Measurements from ENCODE around the gene ZC2HC1B.

The ZC2HC1B gene

DNA sequence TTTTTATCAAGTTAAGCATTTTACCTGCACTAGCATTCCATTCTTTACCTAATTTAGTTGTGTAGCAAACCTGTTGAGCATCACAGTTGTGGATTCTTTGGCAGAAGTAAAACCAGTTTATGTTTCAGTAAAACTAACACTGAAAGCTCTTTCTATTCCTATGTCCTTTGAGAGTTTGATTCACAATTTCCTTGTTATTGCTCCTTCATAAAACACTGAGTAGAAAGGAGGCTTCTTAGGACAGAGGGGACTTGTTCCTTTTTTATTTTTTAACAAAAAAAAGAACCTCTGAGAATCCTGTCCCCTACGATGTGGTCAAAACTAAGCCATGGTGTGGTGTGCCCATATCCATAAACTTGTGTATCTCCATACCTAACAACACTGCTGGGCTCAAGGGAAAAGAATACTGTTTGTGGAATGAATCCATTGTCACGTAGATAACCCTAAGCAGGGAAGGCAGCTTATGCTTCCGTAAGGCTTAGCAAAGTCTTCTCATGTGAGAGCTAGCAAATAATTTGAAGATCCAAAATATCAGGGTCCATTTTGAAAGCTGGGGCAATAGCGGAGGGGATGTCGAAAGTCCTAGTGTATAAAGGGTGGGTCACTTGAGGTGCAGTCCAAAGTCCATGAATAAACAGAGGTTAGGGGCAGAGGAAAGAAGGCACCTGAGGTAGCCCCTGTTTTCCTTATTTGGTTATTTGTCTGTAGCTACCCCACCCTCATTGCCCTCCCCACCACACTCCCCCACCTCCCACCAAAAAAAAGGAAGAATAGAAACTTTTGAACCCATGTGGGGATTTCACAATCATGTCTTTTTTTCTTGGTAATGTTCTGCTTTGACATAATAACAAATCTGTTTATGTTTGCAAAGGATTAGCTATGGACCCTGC is 72.7 kb downstream of the ZC2HC1B start:
- DNase-seq = no peak

DNA sequence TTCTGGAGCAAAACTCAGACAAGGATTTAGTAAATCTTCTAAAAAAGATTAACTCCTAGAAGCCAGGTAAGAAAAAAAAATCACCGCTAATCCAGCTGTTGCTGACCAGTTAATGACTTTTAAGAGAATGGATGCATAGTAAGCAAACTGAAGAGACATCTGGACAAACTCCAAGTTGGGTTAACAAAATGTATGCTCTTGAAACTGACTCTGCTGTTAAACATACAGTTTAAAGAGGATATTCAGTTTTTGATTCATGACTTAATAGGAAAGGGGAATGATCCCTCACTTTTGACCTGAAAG is 73.3 kb downstream of the ZC2HC1B start:
- no peak for DNase-seq

DNA sequence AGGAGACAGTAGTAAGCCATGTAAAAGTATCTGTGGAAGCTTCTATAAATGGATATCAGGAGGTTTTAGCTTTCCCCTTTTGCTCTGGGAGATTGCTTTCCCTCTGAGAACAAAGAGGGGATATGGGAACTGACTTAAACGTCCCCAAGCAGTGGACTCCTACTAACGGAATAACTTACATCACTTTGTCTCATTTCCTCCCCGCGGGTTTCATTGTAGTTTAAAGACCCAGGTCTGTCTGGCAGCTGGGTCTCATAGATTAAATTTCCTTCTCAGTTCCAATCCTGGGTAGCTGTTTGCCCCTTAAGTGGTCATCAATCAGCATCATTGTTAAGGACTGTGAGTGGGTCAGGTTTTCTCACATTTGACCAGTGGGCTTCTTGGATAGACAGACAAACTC is 75.1 kb downstream of the ZC2HC1B start:
- DNase-seq = no peak

DNA sequence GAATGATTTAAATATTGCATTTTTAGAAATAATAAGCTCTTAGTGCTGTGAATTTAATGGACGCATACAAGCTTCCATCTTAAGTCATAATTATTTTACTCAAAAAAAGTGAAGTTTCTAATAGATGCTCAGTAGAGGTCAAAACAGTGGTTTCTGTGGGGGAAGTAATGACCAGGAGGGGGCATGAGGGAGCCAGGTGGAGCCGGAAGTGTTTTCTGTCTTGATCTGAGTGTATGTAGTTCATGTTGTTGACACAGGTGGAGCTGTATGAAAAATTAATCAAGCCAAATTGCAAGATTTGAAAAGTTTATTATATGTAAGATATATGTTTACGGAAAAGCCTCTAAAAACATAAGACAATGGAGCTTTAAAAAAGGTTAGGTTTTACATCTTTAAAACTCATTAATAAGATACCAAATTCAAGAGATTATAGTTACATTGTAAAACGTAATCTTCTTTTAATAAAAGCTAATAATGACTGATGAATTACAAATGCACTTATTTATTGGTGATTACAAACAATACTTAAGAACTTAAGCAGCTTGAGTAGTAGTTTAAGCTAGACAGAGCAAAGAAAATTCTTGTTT is 75.8 kb downstream of the ZC2HC1B start:
- DNase-seq = peak; percentile 36

DNA sequence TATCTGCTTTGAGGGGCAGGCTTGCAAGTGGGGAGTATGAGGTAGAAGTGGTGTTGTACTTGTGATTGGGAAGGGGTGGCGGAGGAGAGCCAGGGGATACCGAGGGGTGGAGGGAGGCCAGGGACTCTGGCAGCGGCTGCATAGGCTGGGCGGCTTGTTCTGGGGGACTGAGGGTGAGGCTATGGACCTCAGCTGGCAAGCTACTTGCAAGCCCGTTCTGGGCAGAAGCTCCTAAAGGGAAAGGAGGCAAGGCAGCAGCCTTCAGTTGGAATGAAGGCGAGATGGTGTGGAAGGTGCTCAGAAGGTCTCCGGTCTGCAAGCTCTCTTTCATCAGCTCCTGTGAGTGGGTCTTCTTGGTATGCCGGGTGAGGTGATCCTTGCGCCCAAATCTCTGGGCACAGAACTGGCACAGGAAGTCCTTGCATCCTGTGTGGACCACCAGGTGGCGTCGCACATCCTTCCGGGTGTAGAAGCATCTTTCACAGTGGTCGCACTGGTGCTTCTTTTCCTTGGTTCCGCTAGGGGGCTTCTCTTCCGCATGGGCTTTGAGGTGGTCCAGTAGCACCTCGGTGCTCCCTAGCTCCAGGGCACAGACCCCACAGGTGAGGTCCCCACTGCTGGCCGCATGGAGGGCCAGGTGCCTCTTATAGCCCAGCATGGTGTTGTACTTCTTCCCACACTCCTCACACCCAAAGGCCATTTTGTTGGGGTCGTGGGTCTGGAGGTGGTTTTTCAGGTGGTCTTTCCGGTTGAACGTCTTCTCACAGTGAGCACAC is 77.8 kb downstream of the ZC2HC1B start:
- peak; percentile 64 for DNase-seq

DNA sequence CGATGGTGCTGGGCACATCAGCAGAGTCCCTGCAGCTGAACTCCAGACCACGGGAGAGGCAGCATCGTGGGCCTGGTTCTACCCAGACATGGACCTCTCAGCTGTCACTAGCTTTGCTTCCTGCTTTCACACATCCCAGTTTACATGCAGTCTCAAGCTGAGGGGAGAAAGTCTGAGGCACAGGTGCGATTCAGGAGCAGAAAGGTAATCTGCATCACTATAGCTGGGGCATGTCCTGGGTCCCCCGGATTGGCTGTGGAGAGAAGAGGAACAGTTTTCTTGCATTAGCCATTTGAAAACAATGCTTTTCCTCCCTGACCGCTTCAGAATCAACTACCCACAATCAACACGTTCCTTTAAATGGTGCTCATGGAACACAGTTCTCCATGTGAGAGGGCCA is 83.9 kb downstream of the ZC2HC1B start:
- no peak for DNase-seq

DNA sequence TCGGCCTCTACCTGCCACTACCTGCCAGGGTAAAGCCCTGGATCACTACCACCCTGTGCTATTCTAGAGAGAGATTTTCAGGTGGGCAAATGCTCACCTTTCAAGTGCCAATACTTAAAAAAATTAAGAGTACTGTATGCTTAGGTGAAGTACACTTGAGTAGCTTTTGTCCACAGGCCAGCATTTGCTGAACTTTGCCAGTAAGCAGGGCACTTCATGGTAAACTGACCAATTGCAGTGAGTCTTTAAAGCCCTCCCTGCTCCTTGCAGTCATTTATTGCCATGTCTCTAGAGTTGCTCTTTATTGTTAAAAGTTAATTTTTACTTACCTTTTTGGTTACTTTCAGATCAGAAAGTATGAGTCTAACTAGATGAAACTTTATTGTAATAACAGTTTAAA is 85.3 kb downstream of the ZC2HC1B start:
- DNase-seq = no peak

DNA sequence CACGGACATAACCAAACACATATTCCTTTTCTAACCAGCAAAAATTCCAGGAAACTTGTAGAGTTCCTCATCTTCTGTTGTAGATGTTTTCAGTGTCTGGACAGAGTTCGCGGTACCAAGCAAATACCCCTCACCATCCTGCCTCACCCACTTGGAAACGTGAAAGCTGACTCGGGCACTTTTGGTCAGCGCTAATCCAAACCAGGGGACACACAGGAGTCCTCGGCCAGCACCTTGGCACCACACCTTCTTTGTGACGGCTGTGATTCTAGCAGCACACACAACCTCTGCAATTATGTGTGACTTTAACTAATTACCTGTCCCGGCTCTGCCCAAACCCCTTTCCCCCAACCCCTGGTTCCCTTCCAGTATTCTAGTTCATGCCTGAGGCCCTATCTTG is 85.7 kb downstream of the ZC2HC1B start:
- DNase-seq = no peak

DNA sequence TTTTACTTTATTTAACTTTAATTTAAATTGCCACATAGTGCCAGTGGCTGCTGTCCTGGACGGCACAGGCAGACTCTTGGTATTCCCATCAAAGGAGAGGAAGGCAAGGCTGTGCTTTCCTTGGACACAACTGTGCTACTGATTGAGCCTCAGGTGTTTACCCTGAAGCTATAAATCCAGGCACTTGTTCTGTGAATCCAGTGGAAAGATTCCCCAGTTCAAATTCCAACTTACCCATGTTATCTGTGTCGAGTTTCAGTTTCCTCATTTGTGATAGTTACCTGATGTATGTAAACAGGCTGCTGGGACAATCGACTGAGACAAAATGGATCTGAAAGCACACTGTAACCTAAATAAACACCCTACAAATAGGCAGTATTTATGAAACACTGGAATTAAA is 86.6 kb downstream of the ZC2HC1B start:
- DNase-seq = no peak

DNA sequence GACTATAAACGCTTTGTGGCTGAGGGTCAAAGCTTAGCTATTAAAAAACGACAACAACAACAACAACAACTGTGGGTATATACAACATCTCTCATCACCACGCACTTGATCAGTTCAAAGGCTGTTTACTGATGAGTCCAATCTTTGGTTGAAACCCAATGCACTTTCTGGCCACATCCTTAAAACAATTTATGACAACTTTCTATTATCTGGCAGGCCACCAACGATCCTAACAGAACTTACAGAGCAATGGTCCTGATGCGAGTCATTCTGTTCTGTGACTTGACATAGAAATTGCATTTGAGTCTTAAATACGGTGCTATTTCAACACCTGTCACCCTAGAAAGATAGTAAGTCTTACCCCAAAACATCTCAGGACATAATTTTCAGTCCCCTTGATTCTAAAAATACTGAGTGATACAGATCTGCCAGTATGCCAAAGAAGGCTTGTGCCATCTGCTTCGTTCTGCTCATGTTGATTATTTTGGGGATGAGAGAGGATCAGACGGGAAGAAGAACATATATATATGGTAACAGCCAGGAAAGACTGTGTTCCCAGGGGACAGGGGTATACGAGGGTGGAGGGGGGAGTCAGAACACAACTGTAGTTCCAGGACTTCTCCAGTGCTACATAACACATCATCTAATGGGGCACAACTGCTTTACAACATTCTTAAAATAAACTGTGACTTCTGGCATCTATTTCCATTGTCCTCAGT is 87.9 kb downstream of the ZC2HC1B start:
- DNase-seq = no peak

DNA sequence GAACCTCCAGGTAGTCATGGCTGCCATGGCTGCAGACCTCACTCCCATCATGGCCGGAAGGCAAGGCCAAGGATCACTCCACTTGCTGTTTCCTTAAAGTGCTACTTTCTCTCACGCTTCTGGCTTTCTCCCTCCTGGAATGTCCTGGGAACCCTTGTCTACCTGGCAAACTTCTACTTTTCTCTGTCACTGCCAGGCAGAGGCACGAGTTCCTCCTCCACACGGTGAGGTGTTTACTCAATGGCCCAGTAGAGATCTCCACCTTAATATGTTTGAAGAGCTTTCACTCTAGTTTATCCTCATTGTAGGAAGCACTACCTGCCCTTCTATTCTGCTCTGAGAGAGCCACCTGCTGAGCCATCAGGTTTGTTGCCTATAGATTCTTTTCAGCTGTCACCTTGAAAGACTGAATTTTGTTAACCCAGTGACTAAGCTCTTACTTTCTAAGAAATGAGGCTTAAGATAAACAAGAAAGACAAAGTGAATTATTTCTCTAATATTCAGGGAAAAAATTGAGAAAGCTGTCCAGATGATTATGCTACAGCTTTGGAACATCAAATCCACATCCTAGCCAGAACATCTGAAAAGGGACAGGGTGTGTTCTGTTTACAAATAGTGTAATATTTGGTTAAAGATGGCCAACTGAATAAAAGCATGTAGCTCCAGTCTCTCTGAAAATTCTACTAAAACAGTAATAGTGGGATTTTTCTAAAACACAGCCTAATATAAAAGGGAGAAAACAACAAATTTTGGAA is 88.8 kb downstream of the ZC2HC1B start:
- DNase-seq = no peak

DNA sequence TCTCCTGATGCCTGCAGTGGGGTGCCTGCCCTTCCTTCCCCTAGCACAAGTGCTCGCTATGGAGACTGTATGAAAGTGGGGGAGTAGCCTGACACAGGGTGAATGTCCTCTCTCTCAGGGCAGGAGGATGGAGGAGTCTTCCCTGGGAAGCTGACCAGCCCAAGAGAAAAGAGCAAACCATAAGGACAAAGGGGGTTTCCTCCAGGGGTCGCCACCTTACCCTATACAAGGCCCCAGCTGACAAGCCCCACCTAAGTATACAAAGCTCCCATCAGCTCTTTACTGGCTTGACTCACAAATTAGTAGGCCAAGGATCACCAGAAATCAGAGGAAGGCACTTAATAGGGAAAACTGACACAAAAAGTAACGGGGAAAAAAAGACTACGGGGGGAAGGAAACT is 89.6 kb downstream of the ZC2HC1B start:
- no peak for DNase-seq

DNA sequence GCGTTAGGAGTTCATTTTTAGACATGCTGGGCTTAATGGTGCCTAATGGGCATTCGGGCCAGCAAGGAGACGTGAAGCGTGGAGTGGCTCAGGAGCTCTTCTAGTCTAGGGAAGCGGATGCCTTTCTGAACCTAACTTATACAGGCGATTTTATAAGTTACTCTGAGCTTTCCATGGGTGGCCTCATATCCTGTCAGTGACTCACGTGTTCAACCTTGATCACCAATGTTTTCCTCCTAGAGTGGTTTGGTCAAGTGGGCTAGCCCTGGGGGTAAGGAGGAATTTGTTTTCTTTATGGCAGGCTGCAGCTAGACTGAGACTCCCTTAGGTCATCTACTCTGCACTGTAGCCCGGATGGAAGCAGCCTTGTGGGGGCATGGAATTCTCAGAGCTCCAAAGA is 91.7 kb downstream of the ZC2HC1B start:
- no peak for DNase-seq

DNA sequence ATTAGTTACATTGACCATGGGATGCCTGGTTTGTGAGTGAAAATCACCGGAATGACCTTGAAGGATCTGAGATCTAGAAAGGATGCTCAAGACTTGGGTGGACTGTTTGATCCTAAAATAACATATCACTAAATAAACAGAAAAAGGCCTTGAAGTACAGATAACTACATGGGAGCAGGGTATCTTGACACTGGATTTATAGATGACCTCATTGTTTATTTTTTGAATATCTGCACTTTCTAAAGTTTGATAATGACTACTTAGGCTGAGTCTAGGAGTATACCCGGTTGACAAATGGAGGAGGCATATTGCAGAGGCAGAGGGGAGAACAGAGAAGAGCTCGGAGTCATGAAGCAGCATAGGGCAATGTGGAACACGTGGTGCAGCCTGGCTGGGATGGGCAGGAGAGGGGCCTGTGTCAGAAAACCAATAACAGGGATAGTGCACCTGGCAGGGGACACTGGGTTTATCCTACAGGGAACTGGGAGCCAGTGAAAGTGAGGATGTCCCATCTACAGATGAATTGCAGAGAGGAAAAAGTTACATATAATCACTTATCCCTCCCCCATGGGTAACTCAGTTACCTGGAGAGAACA is 93.5 kb downstream of the ZC2HC1B start:
- no peak for DNase-seq

DNA sequence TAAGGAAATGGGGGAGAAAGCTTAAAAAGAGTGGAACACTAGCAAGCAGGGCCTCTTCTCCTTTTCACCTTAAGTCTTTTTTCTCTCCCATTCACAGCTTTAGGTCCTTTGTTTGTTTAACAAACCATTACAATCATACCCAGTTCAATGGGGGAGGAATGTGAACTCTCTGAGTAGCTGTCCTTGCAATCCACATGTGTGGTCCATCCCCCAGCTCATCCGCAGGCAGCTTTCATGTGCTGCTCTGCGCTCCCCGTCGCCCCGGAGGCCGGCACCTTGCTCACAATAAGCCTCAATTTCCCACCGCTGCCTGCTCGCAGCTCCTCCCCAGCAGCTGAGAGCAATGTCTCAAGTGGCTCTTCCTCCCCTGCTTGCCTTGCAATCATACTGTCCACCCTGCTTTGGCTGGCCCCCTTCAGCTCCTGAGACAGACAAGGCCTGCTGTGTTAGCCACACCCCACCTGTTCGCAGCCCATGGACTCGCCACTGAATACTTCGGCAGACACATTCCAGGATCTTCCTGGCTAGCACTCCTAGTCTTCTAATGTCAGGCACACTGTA is 94.6 kb downstream of the ZC2HC1B start:
- DNase-seq = no peak

DNA sequence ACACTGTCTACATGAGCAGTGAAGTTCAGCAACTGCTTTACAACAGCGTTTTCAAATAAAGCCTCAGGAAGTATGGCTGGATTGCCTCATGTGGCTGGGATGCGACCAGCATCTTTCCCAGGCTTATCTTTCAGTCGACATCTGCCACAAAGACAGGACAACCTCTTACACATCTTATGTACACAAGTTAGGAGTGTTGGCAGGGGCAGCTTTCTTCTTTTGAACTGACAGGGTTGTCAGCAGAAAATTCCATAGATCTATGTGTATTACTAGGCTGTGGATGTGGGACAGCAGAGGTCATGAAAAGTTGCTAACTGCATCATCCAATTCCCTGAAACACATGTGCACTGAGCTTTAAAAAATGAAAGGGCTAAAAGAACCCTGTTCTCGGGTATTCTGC is 95.7 kb downstream of the ZC2HC1B start:
- DNase-seq = no peak

DNA sequence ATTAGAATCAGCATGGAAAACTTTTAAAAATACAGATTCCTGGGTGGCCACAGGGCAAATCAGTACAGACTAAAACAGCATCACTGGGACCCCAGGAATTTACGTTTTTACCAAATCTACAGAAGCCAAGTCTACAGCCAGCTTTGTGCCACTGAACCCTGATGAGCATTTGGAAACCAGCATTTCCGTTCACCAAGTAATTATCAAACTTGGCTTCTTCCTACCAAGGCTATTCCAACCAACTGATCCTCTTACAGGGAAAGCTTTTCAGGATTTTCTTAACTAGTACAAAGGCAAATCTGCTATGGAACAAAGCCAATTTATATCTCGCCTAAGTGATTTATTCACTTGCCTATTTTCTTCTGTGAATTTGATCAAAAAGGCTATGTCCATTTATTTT is 96.8 kb downstream of the ZC2HC1B start:
- no peak for DNase-seq

DNA sequence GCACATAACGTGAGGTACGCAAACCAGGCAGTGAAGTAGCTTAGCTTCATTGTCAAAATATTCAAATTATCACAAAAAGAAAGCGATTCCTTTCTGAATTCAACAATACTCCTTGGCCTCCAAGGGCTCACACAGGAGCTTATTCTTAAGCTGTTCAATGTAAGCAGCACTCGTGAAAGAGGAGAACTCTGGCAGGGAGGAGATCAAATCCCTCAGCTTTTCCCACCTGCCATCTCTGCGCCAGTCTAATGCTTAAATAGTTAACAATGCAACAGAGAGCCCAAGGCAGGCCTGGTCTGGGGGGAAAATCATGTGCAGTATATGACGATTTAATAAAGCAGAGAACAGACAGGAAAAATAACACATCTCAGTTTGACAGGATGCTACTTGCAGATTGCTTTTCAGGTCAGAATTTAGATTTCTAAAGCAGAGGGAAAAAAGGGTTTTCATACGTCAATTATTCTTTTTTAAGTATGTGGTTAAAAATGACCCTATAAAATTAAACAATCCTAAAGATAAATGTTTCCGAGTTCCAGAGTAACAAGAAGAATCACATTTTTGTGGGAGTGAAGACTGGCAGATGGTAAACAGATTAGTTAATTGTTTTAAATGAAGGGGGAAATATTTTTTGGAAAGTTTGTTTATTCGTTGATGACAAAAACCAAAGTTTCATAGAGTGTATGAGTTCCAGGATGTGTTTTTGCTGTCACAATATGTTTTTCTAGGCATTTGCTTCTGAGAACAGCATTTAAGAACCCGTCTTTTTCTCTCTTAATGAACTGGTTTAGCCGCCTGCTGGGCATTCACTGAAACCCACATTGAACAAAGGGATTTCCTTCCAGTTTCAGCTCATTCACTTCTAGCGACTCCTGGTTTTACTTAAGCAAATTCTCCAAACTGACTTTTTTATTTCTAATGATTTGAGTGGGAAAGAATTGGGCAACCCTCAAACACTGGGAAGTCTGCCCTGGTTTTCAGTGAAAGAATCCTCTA is 97.9 kb downstream of the ZC2HC1B start:
- DNase-seq = no peak

DNA sequence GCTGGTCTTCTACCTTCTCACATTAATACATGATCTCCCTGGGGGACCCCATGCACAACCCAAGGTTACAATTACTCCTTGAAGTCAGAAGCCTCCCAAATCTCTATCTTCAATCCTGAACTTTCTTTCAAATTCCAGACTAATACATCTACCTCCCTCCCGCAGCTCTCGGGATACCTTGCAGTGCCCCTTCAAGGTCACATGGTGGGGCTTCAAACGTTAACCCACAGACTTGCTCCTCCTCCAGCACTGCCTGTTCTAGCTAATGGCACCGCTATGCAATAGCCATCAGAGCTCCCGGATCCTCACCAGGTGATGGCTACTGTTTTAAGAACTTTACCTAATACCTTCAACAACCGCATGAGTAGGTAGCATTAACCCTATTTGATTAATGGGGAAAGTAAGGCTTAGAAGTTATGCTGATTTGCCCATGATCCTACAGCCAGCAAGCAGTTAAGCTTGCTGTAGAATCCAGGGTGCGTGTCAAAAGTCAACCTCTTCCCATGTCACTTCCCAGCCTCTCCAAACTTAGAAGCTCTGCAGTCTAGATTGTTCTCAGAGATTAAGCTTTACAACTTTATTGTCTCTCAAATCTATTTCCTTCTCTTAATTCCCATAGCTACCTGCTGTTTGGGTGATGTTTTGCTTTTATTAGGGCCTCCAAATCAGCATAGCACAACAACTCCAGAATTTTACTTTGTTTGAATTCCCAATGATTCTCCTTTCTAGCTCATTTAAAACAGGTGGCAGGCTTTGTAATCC is 99.1 kb downstream of the ZC2HC1B start:
- no peak for DNase-seq

DNA sequence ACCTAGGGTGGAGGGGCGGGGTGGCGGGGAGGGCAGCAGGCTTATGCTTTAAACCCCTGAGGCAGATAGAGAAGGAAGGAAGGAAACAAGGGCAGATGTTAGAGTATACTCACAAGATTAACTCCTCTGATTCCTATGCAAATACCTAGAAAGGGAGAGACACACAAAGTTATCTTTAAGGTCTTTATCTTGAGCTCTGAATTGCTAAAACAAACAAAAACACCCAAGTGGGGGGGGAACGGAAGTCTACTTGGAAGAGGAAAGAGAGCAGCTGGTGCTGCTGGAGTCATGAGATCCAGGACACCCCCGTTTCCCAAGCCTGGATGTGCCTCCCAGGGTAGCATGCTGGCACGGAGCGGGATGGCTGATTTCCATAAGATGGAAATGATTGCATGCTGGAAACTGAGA is 100.4 kb downstream of the ZC2HC1B start:
- DNase-seq = no peak
